ENCODE data around the gene ITGB4. TPM values are rescaled to one million over a fixed set of nuclear protein-coding genes. Genes with fewer than 3 reads are reported as not detected.

ITGB4 gene
- total and polyA plus RNA-seq, 9 of the 15 experiments (the other 6 are each of a cell fraction or from before 2014, with no cell fraction given) = 0.05 to 2.8 (median 0.76) TPM; not detected in 3

DNA sequence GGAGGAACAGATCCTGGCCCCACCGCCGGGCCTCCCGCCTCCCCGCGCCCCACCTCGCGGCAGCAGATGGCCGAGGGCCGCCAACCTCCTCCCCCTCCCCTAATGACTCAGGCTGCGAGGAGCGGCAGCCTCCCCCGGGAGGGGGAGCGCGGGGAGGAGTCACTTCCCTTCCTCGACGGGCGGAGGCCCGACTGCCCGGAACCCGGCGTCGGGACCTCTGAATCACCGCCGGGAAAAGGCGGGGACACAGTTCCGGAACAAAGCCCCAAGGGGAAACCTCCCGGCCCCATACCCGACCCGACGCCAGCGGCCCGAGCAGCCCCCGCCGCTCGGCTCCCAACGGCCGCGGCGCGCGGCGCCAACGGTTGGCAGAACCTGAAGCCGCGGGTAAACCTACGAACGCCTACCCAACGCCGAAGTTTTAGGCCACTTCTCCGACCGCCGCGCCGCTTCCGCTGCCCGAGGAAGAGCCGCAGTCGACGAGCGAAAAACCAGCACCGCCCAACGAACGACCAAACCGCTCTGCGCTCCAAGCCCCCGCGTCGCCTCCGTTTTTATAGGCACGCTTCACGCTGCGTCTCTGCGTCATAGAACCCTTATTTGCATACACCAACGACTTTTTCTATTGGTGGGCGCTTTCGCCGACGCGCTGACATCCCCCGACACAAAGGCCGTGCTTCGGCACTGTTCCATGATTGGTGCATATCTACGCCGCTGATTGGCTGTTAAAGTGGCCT lies 58.2 kb downstream of the ITGB4 start (continued):
- no peak for TF ChIP-seq BRCA1 (IDR thresholded peaks at IDR 0.05)
- no peak for TF ChIP-seq BRCA1 (CRISPR knock-in tag; IDR thresholded peaks at IDR 0.05)
- TF ChIP-seq, protein P1, sequence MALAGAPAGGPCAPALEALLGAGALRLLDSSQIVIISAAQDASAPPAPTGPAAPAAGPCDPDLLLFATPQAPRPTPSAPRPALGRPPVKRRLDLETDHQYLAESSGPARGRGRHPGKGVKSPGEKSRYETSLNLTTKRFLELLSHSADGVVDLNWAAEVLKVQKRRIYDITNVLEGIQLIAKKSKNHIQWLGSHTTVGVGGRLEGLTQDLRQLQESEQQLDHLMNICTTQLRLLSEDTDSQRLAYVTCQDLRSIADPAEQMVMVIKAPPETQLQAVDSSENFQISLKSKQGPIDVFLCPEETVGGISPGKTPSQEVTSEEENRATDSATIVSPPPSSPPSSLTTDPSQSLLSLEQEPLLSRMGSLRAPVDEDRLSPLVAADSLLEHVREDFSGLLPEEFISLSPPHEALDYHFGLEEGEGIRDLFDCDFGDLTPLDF (CRISPR knock-in tag; IDR thresholded peaks at IDR 0.05) = peak; percentile 87
- TF ChIP-seq, protein P2, sequence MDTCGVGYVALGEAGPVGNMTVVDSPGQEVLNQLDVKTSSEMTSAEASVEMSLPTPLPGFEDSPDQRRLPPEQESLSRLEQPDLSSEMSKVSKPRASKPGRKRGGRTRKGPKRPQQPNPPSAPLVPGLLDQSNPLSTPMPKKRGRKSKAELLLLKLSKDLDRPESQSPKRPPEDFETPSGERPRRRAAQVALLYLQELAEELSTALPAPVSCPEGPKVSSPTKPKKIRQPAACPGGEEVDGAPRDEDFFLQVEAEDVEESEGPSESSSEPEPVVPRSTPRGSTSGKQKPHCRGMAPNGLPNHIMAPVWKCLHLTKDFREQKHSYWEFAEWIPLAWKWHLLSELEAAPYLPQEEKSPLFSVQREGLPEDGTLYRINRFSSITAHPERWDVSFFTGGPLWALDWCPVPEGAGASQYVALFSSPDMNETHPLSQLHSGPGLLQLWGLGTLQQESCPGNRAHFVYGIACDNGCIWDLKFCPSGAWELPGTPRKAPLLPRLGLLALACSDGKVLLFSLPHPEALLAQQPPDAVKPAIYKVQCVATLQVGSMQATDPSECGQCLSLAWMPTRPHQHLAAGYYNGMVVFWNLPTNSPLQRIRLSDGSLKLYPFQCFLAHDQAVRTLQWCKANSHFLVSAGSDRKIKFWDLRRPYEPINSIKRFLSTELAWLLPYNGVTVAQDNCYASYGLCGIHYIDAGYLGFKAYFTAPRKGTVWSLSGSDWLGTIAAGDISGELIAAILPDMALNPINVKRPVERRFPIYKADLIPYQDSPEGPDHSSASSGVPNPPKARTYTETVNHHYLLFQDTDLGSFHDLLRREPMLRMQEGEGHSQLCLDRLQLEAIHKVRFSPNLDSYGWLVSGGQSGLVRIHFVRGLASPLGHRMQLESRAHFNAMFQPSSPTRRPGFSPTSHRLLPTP (IDR thresholded peaks at IDR 0.05; ENCODE audit: borderline replicate concordance, extremely low read depth, insufficient read length) = no peak
- TF ChIP-seq PML (IDR thresholded peaks at IDR 0.05; ENCODE audit: low read length) = peak; percentile 99
- TF ChIP-seq BDP1 (IDR thresholded peaks at IDR 0.05; ENCODE audit: insufficient read depth, insufficient read length) = no peak
- TF ChIP-seq, protein P3, sequence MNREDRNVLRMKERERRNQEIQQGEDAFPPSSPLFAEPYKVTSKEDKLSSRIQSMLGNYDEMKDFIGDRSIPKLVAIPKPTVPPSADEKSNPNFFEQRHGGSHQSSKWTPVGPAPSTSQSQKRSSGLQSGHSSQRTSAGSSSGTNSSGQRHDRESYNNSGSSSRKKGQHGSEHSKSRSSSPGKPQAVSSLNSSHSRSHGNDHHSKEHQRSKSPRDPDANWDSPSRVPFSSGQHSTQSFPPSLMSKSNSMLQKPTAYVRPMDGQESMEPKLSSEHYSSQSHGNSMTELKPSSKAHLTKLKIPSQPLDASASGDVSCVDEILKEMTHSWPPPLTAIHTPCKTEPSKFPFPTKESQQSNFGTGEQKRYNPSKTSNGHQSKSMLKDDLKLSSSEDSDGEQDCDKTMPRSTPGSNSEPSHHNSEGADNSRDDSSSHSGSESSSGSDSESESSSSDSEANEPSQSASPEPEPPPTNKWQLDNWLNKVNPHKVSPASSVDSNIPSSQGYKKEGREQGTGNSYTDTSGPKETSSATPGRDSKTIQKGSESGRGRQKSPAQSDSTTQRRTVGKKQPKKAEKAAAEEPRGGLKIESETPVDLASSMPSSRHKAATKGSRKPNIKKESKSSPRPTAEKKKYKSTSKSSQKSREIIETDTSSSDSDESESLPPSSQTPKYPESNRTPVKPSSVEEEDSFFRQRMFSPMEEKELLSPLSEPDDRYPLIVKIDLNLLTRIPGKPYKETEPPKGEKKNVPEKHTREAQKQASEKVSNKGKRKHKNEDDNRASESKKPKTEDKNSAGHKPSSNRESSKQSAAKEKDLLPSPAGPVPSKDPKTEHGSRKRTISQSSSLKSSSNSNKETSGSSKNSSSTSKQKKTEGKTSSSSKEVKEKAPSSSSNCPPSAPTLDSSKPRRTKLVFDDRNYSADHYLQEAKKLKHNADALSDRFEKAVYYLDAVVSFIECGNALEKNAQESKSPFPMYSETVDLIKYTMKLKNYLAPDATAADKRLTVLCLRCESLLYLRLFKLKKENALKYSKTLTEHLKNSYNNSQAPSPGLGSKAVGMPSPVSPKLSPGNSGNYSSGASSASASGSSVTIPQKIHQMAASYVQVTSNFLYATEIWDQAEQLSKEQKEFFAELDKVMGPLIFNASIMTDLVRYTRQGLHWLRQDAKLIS (CRISPR knock-in tag; IDR thresholded peaks at IDR 0.05) = peak; percentile 100
- TF ChIP-seq, protein P4, sequence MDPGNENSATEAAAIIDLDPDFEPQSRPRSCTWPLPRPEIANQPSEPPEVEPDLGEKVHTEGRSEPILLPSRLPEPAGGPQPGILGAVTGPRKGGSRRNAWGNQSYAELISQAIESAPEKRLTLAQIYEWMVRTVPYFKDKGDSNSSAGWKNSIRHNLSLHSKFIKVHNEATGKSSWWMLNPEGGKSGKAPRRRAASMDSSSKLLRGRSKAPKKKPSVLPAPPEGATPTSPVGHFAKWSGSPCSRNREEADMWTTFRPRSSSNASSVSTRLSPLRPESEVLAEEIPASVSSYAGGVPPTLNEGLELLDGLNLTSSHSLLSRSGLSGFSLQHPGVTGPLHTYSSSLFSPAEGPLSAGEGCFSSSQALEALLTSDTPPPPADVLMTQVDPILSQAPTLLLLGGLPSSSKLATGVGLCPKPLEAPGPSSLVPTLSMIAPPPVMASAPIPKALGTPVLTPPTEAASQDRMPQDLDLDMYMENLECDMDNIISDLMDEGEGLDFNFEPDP (CRISPR knock-in tag; IDR thresholded peaks at IDR 0.05) = peak; percentile 68; the same call in 1 of the 2 replicates
- TF ChIP-seq ETS2 (tag; IDR thresholded peaks at IDR 0.05; ENCODE audit: borderline replicate concordance, poor library complexity, severe bottlenecking) = peak; percentile 56
- TF ChIP-seq FOXM1 (IDR thresholded peaks at IDR 0.05; ENCODE audit: low read depth) = no peak
- TF ChIP-seq FOXM1 (CRISPR knock-in tag; IDR thresholded peaks at IDR 0.05; ENCODE audit: low read depth) = peak; percentile 79
- TF ChIP-seq XRCC4 (IDR thresholded peaks at IDR 0.05; ENCODE audit: extremely low read depth, insufficient read depth, insufficient read length) = no peak
- TF ChIP-seq GABPB1 (CRISPR knock-in tag; IDR thresholded peaks at IDR 0.05) = peak; percentile 89
- TF ChIP-seq DPF2 (IDR thresholded peaks at IDR 0.05) = peak; percentile 67; the same call in 1 of the 2 replicates
- TF ChIP-seq, protein P5, sequence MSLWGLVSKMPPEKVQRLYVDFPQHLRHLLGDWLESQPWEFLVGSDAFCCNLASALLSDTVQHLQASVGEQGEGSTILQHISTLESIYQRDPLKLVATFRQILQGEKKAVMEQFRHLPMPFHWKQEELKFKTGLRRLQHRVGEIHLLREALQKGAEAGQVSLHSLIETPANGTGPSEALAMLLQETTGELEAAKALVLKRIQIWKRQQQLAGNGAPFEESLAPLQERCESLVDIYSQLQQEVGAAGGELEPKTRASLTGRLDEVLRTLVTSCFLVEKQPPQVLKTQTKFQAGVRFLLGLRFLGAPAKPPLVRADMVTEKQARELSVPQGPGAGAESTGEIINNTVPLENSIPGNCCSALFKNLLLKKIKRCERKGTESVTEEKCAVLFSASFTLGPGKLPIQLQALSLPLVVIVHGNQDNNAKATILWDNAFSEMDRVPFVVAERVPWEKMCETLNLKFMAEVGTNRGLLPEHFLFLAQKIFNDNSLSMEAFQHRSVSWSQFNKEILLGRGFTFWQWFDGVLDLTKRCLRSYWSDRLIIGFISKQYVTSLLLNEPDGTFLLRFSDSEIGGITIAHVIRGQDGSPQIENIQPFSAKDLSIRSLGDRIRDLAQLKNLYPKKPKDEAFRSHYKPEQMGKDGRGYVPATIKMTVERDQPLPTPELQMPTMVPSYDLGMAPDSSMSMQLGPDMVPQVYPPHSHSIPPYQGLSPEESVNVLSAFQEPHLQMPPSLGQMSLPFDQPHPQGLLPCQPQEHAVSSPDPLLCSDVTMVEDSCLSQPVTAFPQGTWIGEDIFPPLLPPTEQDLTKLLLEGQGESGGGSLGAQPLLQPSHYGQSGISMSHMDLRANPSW (CRISPR knock-in tag; IDR thresholded peaks at IDR 0.05) = peak; percentile 38; the same call in 1 of the 2 replicates

All from K562 (cell line).